Heart left ventricle (tissue), 16 donors: ENCODE measurements around the gene CFB. TPM values are rescaled to one million over a fixed set of nuclear protein-coding genes. Genes with fewer than 3 reads are reported as not detected.

ENCODE experiments used
- ATAC-seq, 4 donors: fragments of 200-7000 bp; cut with Tn5 transposase; one replicate each; pipeline ENCODE4 v1.9.1; 2020 to 2022; ENCODE audit warnings: moderate library complexity in 4 of 4, mild to moderate bottlenecking in 3 of 4, moderate number of reproducible peaks in 1 of 4
- DNase-seq, 5 donors: peaks; one replicate each; pipeline ENCODE4 v3.0.0-alpha.2; 2020
- H3K27ac ChIP-seq, 12 donors: fragments of 200-600 bp; sonication (generic) in 4 of 12; one replicate each; pipeline versions ENCODE4 v1.5.0 to v1.8.0; 2016 to 2022; ENCODE audit warnings: mild to moderate bottlenecking in 2 of 12
- H3K27me3 ChIP-seq, 9 donors: fragments of 200-600 bp; sonication (generic) in 2 of 9; one replicate each; pipeline versions ENCODE4 v1.5.1 to v1.8.0; 2016 to 2022; ENCODE audit warnings: mild to moderate bottlenecking in 3 of 9
- H3K36me3 ChIP-seq, 9 donors: fragments of 200-600 bp; sonication (generic) in 2 of 9; one replicate each; pipeline versions ENCODE4 v1.5.0 to v1.8.0; 2018 to 2022; ENCODE audit warnings: mild to moderate bottlenecking in 2 of 9
- H3K4me1 ChIP-seq, 12 donors: fragments of 200-600 bp; sonication (generic) in 4 of 12; one replicate each; pipeline versions ENCODE4 v1.5.0 to v1.8.0; 2016 to 2022; ENCODE audit warnings: mild to moderate bottlenecking in 3 of 12
- H3K4me3 ChIP-seq, 12 donors: fragments of 200-600 bp; sonication (generic) in 4 of 12; one replicate each; pipeline versions ENCODE4 v1.5.0 to v1.8.0; 2017 to 2022; ENCODE audit warnings: mild to moderate bottlenecking in 9 of 12, moderate library complexity in 4 of 12
- H3K9me3 ChIP-seq, 12 donors: fragments of 200-600 bp; sonication (generic) in 4 of 12; one replicate each; pipeline versions ENCODE4 v1.5.0 to v1.8.0; 2016 to 2022; ENCODE audit warnings: mild to moderate bottlenecking in 1 of 12
- CTCF ChIP-seq, 12 donors: fragments of 200-600 bp; sonication (generic) in 4 of 12; IDR thresholded peaks; one replicate each; pipeline versions ENCODE4 v1.5.0 to v1.8.0; 2018 to 2022; ENCODE audit warnings: antibody characterized with exemption in 12 of 12, mild to moderate bottlenecking in 5 of 12
- POLR2A ChIP-seq, 2 donors: fragments of 450-650 bp; IDR thresholded peaks; one replicate each; pipeline ENCODE4 v1.6.1; 2017; ENCODE audit warnings: antibody characterized with exemption in 2 of 2, mild to moderate bottlenecking in 2 of 2, moderate library complexity in 2 of 2
- WGBS, 4 donors: extraction: QIAGEN DNeasy Blood & Tissue Kit in 2 of 4; methylation state at CpG; one replicate each; pipeline versions ENCODE4 v1.1.5 to v1.1.7; 2013 to 2018; 5-methylcytosine and 5-hydroxymethylcytosine counted together
- intact Hi-C, 10 donors: fragments of 100-400 bp; cut with DNase I; formaldehyde crosslinking; loops; one replicate each; pipeline versions ENCODE4 v1.11.1 to v1.14.2; 2022
- polyA plus RNA-seq, 2 donors: library from polyadenylated mRNA; stranded (reverse); fragments of 200-250 nt; gene quantifications; one replicate each; pipeline ENCODE4 v1.2.3, GENCODE V29; 2013
- total RNA-seq, 9 donors: library from RNA; depleted of rRNA in 2 of 9; stranded (reverse); fragments of >200 nt in 2 of 9; fragmentation: NEBNext Ultra II Directional in 3 of 9; extraction: Animal tissue kit (Norgen Biotek cat#: 25700) in 3 of 9; gene quantifications; one replicate each; pipeline versions ENCODE4 v1.1.0 to v1.2.4, GENCODE V29; 2016 to 2023
- donor health status: ischemic (EF 13 %, LVEDD 7.1; RV severe dilation, severe dysfunction).
- donor health status: healthy with polysubstance abuse.
- donor health status: DM: no; HTN: yes; CAD: no.
- donor health status: DM: no; HTN: no; CAD: no.
- donor health status: ischemic (EF 25% LVEDD 6.9; RV normal size, moderate dysfunction).
- donor health status: ischemic (EF 25% LVEDD 5.7; RV mildly dilated, moderate dysfunction).
- donor health status: healthy.
- donor health status: DM: yes; HTN: yes; CAD: no.
- donor health status: ischemic (EF 35%, LVEDD 5.7; RV mildly dilated, moderate dysfunction).
- donor health status: nonischemic (EF 11% LVEDD 7.7; RV severe dilation, severe dysfunction).
- donor health status: DM: yes; HTN: yes; CAD: no.
- donor health status: PGD.
- donor health status: ischemic (EF 29% LVEDD 5.4; RV normal size, mild dysfunction).
- donor health status: nonischemic (EF 23%, LVEDD 6.1; RV moderate dilation, normal function).

Gene CFB
- total and polyA plus RNA-seq, 11 donors, result 3.0 to 151 (median 5.3) TPM

DNA sequence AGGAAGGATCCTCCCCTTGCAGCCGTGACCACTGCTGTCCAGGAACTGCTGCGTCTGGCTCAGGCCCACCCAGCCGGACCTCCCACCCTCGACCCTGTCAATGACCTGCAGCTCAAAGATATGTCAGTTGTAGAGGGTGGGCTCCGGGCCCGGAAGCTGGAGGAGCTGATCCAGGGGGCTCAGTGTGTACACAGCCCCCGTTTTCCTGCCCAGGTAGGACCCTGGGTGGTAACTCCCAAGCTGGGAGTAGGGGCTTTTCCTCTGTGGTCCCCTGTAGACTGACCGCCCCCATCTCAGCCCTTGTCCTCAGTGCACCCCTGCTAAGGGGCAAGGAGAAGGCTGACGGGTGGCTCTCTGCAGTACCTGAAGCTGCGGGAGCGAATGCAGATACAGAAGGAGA, 22.4 kb downstream of the CFB start:
- peaks cover 0 to 24% (median 19%) of the 10 kb centered on the region in 12 donors for H3K4me1 ChIP-seq
- H3K9me3 ChIP-seq, result no peaks in the 10 kb centered on the region
- H3K27ac ChIP-seq, result no peak overlapping the region
- whole genome bisulfite sequencing, 4 donors, result 75 to 89% (median 83%) methylated on average over 9 to 11 of the region's 11 CpGs
- TF ChIP-seq CTCF (IDR thresholded peaks at IDR 0.05), result no peak
- TF ChIP-seq POLR2A (IDR thresholded peaks at IDR 0.05), result no peak
- no peak overlapping the region for H3K4me3 ChIP-seq
- DNase-seq (no peak), ATAC-seq (no peak)
- intact Hi-C loops, result no loop called here
- no peaks in the 10 kb centered on the region for H3K27me3 ChIP-seq
- H3K36me3 ChIP-seq, result peaks cover 0 to 74% (median 68%) of the 10 kb centered on the region in 9 donors

DNA sequence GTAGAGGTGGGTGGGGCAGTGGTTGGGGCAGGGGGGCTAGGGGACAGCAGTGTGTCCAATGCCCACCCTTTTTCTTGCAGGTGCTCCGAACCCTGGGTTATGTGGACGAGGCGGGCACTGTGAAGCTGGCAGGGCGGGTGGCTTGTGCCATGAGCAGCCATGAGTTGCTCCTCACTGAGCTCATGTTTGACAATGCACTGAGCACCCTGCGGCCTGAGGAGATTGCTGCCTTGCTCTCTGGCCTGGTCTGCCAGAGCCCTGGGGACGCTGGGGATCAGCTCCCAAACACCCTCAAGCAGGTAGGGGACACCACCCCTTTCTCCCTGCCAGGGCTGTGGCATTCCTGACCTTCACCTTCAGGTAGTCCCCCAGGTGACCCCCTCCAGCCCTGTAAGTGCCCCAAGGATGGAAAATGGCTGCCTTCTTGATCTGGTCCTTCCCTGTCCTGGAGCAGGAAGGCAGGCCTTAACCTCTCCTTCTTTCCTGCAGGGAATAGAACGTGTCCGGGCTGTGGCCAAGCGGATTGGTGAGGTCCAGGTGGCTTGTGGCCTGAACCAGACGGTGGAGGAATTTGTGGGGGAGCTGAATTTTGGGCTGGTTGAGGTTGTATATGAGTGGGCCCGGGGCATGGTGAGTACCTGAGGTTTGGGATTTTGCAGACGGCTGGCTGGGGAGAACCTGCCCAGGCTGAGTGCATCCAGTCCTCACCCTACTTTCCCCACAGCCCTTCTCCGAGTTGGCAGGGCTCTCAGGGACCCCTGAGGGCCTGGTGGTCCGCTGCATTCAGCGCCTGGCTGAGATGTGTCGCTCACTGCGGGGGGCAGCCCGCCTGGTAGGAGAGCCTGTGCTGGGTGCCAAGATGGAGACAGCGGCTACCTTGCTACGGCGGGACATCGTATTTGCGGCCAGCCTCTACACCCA, 23.2 kb downstream of the CFB start:
- TF ChIP-seq POLR2A (IDR thresholded peaks at IDR 0.05), result no peak
- Histone ChIP-seq H3K9me3 (no peaks in the 10 kb centered on the region), H3K4me1 (peaks cover 0 to 31% (median 24%) of the 10 kb centered on the region in 12 donors), H3K36me3 (peaks cover 0 to 67% (median 61%) of the 10 kb centered on the region in 9 donors), H3K27ac (no peak overlapping the region), H3K27me3 (no peaks in the 10 kb centered on the region), H3K4me3 (no peak overlapping the region)
- WGBS, 4 donors, result 85 to 89% (median 88%) methylated on average over 18 to 23 of the region's 23 CpGs
- no peak for DNase-seq
- intact Hi-C loops, result no loop called here
- ATAC-seq, result no peak

DNA sequence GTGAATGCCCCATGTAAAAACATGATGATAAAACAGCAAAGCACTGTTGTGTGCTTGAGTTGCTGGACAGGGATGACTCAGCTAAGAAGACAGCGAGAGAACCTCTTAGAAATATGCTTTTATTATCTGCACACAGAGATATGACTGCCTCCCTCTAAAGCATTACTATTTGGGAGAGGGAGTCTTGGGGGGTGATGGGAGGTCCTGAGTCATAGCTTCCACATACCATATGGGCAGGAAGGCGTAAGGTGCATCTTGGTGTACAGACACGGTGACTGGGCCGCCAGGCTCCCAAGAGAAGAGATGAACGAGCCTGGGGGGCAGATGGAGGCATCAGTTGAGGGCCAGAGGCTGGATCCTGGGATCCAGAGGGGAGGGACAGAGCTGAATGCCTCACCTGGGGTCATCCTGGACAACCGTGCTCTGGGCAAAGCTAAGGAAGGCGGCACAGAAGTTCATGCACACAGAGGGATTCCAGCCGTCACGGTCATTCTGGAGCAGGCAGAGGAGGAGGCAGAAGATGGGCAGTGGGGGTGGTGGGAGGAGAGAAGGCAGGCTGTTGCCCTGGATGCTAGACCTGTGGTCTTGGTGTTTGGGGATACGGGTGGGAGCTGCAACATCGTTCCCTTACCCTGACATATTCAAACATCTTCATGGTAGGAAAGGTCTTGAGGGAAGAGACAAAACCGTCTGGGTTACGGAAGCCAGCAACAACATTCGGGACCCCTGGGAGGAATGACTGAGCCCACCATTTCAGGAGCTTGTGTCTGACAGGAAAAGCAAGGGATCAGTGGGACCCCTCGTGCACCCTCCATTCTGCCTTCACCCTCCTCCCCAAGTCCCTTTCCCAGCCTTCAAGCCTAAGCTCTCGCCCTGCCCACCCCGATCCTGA, 24.1 kb downstream of the CFB start:
- H3K4me3 ChIP-seq, result no peak overlapping the region
- no peaks in the 10 kb centered on the region for H3K9me3 ChIP-seq
- WGBS, 4 donors, result 67 to 78% (median 74%) methylated on average over 17 of the region's 17 CpGs
- DNase-seq (peak in 1 of 5 donors; percentile 10), ATAC-seq (no peak)
- H3K27ac ChIP-seq, result peak overlapping the region in 1 of 12 donors; percentile 96
- H3K4me1 ChIP-seq, result peaks cover 0 to 33% (median 24%) of the 10 kb centered on the region in 12 donors
- peaks cover 0 to 66% (median 54%) of the 10 kb centered on the region in 9 donors for H3K36me3 ChIP-seq
- TF ChIP-seq CTCF (IDR thresholded peaks at IDR 0.05) (no peak), POLR2A (IDR thresholded peaks at IDR 0.05) (no peak)
- intact Hi-C loops, result no loop called here
- H3K27me3 ChIP-seq, result no peaks in the 10 kb centered on the region

GRCh38 chr6:31970604-31971271, 24.8 kb downstream of the CFB start:
- Histone ChIP-seq H3K36me3 (peaks cover 0 to 59% (median 46%) of the 10 kb centered on the region in 9 donors), H3K27ac (peak overlapping the region in 11 of 12 donors; percentile 86 to 98 (median 94)), H3K27me3 (no peaks in the 10 kb centered on the region), H3K9me3 (no peaks in the 10 kb centered on the region), H3K4me1 (peaks cover 0 to 33% (median 24%) of the 10 kb centered on the region in 12 donors), H3K4me3 (peak overlapping the region in 11 of 12 donors; percentile 56 to 87 (median 73))
- peak in 1 of 5 donors; percentile 10 for DNase-seq
- intact Hi-C loops, result loop anchor here in 1 of 10 donors (1.0 kb wide), 1 partner anchor 11 kb away; the partner anchor contains the start of gene SKIC2
- ATAC-seq, result no peak
- WGBS, 4 donors, result 70 to 82% (median 76%) methylated on average over 18 of the region's 18 CpGs
- TF ChIP-seq CTCF (IDR thresholded peaks at IDR 0.05) (no peak), POLR2A (IDR thresholded peaks at IDR 0.05) (no peak)
